ENCODE measurements around the gene KDM4D. TPM values are rescaled to one million over a fixed set of nuclear protein-coding genes. Genes with fewer than 3 reads are reported as not detected.

The KDM4D gene
- total RNA-seq, 3 donors from 2014 or later = 0.33 to 1.2 (median 0.96) TPM

- H3K4me3 ChIP-seq = no peak overlapping the region
- H3K4me1 ChIP-seq = no peaks in the 10 kb centered on the region
- no peak for TF ChIP-seq CTCF (IDR thresholded peaks at IDR 0.05)
- no peak for TF ChIP-seq POLR2A (IDR thresholded peaks at IDR 0.05)
- no peaks in the 10 kb centered on the region for H3K36me3 ChIP-seq
- intact Hi-C loops (cut with DNase I; ENCODE audit: low total_unique reads) = no loop called here
- no peak overlapping the region for H3K27ac ChIP-seq
- no peaks in the 10 kb centered on the region for H3K27me3 ChIP-seq
- no peak for DNase-seq (ENCODE audit: low spot score in 2 of 2)
- no peaks in the 10 kb centered on the region for H3K9me3 ChIP-seq
These were observed 13.9 kb downstream of the KDM4D start for GRCh38 chr11:94987378-94987777.

- Histone ChIP-seq H3K9me3 (no peaks in the 10 kb centered on the region), H3K27ac (no peak overlapping the region), H3K4me3 (no peak overlapping the region), H3K27me3 (no peaks in the 10 kb centered on the region), H3K36me3 (no peaks in the 10 kb centered on the region), H3K4me1 (no peaks in the 10 kb centered on the region)
- no peak for DNase-seq (ENCODE audit: low spot score in 2 of 2)
- TF ChIP-seq POLR2A (IDR thresholded peaks at IDR 0.05) (no peak), POLR2AphosphoS5 (IDR thresholded peaks at IDR 0.05) (no peak), CTCF (IDR thresholded peaks at IDR 0.05) (no peak)
- intact Hi-C loops (cut with DNase I; ENCODE audit: low total_unique reads) = no loop called here
These were observed 15.2 kb downstream of the KDM4D start for GRCh38 chr11:94988748-94989147.

- H3K4me3 ChIP-seq = no peak overlapping the region
- no peak overlapping the region for H3K27ac ChIP-seq
- H3K9me3 ChIP-seq = no peaks in the 10 kb centered on the region
- no peaks in the 10 kb centered on the region for H3K4me1 ChIP-seq
- no peak for DNase-seq (ENCODE audit: low spot score in 2 of 2)
- no peaks in the 10 kb centered on the region for H3K36me3 ChIP-seq
- TF ChIP-seq CTCF (IDR thresholded peaks at IDR 0.05) (no peak), POLR2A (IDR thresholded peaks at IDR 0.05) (no peak), POLR2AphosphoS5 (IDR thresholded peaks at IDR 0.05) (no peak)
- H3K27me3 ChIP-seq = no peaks in the 10 kb centered on the region
- intact Hi-C loops (cut with DNase I; ENCODE audit: low total_unique reads) = no loop called here
These were observed 20.0 kb downstream of the KDM4D start for GRCh38 chr11:94993400-94993943.

GRCh38 chr11:94997437-94997836, 23.9 kb downstream of the KDM4D start:
- intact Hi-C loops (cut with DNase I; ENCODE audit: low total_unique reads) = no loop called here
- no peak for DNase-seq (ENCODE audit: low spot score in 2 of 2)
- Histone ChIP-seq H3K27ac (no peak overlapping the region), H3K36me3 (no peaks in the 10 kb centered on the region), H3K27me3 (no peaks in the 10 kb centered on the region), H3K4me1 (no peaks in the 10 kb centered on the region), H3K4me3 (no peak overlapping the region), H3K9me3 (no peaks in the 10 kb centered on the region)
- TF ChIP-seq POLR2A (IDR thresholded peaks at IDR 0.05) (no peak), POLR2AphosphoS5 (IDR thresholded peaks at IDR 0.05) (no peak), CTCF (IDR thresholded peaks at IDR 0.05) (no peak)

GRCh38 chr11:94998285-94998684, 24.8 kb downstream of the KDM4D start:
- Histone ChIP-seq H3K4me1 (no peaks in the 10 kb centered on the region), H3K36me3 (no peaks in the 10 kb centered on the region), H3K4me3 (no peak overlapping the region), H3K9me3 (no peaks in the 10 kb centered on the region), H3K27ac (no peak overlapping the region), H3K27me3 (no peaks in the 10 kb centered on the region)
- DNase-seq (ENCODE audit: low spot score in 2 of 2) = no peak
- no peak for TF ChIP-seq CTCF (IDR thresholded peaks at IDR 0.05)
- no peak for TF ChIP-seq POLR2AphosphoS5 (IDR thresholded peaks at IDR 0.05)
- no peak for TF ChIP-seq POLR2A (IDR thresholded peaks at IDR 0.05)
- intact Hi-C loops (cut with DNase I; ENCODE audit: low total_unique reads) = no loop called here
